ENCODE data around the gene CPLX1.
"Not testable (repeated sequence)": the region's sequence is repeated elsewhere in the genome, so short reads cannot be mapped to it uniquely, and the experiment has no call there.

Gene CPLX1

DNA sequence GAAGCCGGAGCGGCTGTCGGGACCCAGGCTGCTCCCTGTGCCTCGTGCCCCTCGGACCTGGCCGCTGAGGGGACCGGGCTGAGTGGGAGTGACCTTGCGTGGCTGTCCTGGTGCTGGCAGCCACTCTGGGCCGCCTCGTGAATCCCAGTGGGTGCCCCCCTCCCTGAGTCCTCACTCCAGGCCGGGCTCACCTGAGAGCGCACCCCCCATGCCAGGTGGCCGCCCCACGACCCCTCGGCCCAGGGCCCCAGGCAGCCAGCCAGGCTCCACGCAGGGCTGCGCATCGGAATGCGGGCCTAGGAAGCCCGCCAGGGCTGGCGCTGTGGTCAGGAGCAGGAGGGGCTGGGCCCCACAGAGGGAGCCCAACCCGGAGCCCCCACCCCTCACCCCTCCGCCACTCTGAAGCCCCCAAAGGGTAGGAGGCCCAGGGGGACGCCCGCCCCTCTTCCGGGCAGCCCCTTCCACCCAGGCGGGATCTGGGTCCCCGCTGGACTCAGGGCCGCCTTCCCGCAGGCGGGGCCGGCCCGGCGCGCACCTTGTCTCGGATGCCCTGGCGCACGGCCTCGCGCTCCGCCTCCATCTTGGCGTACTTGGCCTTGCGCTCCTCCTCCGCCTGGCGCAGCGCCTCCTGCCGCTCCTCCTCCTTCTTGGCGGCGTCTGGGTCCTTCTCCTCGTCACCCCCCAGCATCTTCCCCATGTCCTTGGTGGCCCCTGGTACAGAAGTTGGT lies 33.9 kb downstream of the CPLX1 start:
- no peak for DNase-seq (ENCODE audit: low read depth)

DNA sequence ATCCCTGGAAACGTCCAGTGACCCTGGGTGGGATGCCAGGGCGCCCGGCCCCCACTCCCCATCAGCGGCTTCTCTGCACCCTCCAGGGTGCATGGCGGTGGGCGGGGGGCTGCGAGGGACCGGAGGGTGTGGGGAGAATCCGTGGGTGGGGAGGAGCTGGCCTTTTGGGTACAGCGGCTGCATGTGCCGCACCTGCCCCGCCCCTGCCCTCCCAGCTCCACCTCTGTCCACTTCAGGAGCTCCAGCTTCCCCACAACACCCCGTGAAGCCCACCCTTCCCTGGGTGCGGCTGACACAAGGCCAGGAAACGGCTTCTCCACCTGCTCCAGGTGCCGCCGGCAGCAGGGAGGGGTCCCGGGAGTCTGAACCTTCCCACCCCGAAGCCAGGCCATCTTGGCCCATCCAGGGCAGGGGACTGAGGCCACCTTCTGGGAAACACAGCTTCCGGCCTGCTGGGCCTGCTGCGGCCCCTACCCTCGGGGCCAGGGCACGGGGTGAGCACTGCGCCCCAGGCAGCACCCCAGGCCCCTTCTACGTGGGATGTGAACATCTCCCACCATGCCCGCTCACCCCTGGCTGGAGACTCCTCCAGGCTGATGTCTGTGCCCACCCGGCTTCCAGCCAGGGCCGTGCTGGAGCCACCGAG lies 34.6 kb downstream of the CPLX1 start:
- no peak for DNase-seq (ENCODE audit: low read depth)

DNA sequence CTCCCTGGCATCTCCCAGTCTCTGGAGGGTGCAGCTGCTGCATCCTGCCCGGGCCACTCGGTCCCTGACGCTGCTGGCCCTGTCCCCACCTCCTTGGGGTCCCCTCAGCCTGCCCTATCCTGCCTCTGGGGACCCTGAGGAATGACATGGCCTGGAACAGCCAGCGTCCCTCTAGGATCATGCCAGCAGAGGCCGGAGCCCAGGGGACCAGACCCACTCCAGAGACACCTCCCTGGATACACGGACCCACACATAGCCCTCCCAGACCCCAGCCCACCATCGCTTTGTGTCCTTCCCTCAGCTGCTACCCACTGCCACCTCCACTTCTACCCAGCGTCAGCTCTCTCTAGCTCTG lies 35.5 kb downstream of the CPLX1 start:
- no peak for DNase-seq (ENCODE audit: low read depth)

DNA sequence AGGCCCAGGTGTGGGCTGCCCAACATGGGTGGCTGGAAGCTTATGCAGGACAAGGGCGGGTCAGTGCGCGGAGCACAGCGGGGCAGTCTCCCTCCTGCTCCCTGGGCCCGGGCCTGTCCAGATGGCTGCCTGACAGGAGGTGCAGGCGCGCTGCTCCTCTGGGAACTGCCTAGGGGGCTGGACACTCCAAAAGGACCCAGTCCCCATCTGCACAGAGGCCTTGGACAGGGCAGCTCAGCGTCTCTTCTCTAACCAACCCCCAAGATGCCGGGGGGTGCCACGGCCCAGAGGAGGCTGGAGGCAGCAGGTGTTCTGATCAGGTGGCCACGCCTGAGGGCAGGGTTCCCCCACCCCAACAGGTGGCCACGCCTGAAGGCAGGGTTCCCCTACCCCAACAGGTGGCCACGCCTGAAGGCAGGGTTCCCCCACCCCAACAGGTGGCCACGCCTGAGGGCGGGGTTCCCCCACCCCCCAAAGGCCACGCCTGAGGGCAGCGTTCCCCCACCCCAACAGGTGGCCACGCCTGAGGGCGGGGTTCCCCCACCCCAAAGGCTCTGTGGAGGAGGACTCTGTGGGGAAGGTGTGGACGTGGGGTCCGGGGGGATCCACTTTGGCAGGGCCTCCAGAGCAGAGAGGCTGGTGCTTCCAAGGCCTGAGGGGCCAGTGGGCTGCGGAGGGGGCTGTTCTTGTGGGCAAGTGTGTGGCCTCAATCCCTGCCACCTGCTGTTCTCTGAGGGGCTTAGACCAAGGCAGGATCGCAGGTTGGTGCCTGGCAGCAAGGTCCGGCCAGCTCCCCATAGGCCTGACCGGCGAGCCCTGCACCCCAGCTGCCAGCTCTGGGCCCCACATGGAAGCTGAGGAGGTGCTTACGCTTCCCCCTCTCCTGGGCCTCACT lies 36.1 kb downstream of the CPLX1 start:
- no peak for DNase-seq (ENCODE audit: low read depth)

DNA sequence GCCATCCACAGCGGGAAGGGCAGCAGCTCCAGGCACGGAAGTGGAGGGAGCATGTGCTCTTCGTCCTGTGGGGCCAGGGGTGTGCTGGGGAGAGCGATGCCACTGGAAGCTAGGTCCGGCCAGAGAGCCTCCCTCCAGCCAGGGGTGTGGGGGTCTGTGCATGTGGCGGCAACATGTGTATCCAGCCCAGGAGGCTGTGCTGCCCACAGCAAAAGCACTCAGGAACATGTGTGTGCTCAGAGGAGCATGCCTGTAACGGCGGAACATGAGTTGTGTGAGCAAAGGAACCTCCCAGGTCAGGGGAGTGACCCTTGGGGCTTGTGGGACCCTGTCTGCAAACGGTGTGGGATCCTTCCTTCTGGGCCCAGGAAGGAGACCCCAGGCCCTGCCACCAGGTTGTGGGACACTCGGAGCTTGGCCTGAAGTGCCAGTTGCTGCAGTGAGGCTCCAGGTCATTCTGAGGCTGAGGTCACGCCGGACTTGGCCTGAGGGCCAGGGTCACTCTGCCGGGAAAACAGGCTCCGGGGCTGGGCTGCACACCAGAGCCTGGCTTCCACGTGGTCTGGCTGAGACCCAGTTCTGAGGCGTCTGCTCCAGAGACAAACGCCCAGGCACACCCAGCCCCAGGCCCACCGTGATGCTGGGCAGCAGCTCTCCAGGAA lies 37.2 kb downstream of the CPLX1 start:
- no peak for DNase-seq (ENCODE audit: low read depth)

DNA sequence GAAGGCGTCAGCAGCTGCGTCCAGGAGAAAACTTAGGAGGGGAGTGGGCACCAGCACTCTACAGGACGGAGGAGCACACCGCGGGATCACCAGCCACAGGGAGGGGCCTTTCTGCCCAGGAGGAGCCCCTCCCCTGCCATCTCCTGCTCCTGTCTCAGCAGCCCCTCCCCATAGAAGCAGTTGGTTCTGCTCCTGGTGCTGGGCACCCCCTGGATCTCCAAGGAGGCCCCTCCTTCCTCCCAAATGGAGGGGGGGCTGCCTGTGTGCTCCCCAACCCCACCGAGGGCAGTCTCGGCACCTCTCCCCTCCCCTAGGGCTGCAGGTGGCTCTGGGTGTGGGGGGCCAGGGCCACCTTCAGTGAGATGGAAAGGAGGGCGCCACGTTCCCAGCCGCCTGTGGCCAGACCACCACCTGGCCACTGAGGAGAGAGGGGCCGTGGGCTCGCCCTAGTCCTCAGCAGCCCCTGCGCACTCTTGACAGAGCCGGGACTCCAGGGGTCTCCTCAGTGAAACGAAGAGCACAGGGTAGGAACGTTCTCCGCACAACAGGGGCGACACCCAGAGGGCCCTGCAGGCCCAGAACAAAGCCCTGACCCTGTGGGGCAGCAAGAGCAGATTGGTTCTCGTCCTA lies 37.8 kb downstream of the CPLX1 start:
- DNase-seq (ENCODE audit: low read depth) = no peak

DNA sequence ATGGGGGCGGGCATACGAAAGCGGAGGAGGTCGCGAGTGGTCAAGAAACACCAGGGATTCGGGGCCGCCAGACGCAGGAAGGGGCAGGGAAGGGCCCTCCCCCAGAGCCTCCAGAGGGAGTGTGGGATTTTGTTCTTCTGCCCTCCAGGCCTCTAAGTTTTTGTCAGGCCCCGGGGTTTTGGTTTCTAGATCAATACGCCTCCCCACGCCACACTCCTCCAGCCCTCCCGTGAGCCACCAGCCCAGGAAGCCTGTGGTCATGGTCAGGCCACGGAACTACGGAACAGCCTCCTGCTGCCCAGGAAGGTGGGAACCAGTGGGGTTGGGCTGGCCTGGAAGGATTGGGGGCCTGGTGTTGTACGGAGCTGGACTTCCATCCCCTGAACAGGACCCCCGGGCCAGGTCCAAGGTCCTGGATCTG lies 38.4 kb downstream of the CPLX1 start:
- DNase-seq (ENCODE audit: low read depth) = no peak

DNA sequence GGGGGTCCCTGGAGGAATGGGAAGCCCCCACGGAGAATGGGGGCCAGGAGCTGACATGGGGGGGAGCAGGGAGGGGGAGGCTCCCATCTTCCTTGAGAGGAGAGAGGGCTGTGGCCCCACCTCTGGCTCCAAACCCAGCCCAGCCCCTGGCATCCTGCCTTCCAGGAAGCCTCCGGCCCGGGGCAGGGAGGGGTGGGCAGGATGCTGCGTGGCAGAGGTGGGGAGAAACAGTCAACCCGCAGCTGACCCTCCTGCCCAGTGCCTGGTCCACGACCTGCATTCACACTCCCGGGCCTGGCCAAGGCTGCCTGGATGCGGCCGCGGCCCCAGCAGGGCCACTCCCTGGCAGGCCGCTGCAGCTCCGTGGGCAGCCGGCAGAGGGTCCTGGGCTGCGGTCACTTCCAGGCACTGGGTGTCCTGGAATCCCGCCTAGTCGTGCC lies 39.0 kb downstream of the CPLX1 start:
- no peak for DNase-seq (ENCODE audit: low read depth)

DNA sequence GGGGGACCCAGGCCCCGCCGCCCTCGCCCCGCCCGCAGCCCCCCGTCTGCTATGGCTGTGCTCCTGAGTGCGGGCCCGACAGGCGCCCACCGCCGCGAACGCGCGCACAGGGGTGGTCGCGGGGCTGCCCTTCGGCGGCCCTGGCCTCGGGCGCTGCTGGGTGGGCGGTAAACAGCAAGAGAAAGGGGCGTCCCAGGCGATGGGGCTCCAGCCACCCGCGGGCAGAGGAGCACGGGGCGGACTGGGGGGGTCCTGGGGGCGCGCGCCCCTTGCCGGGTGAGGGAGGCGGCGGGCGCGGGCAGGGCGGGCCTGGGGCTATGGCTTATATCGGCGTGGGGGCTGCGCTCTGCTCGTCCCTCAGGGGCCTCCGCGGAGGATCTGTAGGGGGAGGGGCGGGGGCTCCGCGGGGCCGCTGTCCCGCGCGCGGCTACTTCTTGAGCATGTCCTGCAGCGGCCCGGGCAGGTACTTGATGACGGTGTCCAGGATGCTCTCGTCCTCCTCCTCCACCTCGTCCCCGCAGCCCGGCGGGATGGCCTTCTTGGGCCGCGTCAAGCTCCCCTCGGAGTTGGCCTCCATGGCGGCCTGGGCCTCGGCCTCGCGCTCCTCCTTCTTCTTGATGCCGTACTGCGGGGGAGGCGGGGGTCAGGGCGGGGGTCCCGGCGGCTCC lies 39.7 kb downstream of the CPLX1 start:
- no peak for DNase-seq (ENCODE audit: low read depth)

DNA sequence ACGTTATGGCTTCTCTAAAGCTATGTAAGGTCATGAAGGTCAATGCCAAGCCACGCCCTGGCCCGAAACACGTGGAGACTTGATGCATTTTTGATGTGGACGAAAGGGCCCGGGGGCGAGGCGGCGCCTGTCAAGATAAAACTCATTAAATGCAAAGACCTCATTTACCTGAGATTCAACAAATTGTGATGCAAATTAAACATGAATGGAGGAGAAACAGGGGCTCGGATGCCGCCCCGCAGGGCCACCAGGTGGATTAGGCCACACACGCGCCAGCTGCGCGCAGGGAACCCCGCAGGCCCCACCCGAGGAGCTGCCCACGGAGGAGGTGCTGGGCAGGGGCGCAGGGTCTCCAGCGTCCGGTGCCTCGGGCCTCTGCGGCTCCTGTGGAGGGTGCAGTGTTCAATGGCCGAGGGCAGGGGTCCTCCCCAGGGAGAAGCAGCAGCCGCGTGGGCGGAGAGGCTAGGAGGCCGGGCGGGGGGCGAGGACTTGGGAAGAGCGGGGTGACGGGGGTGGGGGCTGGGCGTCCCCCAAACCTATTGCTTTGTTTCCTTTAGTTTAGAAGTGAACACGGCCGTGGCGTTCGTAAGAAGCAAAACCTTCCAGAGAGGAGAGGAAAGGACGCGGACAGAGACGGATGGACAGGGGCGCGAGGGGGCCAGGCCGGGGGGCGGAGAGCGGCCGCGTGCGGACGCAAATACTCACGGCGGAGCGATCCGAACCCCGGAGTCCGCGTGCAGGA lies 40.4 kb downstream of the CPLX1 start:
- DNase-seq (ENCODE audit: low read depth) = no peak

DNA sequence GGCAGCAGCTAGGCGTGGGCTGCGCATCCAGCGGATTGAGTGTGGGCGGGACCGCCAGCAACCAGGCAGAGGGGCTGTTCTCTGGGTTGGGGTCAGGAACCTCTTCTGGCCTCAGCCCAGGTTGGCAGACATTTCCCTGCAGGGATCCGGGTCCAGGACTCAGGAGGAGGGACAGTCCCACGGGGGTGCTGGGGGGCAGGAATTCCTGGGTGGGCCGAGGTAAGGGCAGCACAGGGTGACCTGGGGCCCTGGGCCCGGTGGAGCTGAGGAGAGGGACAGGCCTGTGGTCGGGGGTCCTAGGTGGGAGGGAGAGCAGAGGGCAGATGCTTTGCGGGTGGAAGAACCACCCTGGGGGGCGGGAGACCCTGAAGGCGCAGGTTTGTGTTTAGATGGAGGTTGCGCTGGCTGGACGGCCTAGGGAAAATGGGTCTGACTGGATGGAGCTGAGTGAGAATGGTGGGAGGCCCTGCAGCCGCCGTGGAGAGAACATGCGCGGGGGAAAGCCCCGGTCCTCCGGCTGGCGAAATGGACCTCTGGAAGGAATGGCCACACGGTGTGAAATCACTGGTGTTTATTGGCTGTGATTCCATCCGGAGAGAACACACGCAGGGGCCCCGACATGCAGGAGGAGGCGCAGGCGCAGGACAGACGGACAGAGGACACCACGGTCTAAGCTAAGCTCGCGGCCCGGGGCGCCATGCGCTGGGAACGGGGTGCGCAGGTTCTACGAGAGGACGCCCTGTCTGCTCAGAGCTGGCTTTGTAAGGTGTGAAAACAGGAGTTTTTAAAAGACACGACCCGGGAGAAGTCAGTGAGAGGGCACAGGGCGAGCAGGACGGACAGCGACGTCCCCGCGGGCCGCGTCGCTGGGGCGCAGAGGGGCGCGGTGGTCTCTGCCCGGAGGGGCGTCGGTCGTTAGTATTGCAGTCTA lies 41.3 kb downstream of the CPLX1 start:
- no peak for DNase-seq (ENCODE audit: low read depth)

DNA sequence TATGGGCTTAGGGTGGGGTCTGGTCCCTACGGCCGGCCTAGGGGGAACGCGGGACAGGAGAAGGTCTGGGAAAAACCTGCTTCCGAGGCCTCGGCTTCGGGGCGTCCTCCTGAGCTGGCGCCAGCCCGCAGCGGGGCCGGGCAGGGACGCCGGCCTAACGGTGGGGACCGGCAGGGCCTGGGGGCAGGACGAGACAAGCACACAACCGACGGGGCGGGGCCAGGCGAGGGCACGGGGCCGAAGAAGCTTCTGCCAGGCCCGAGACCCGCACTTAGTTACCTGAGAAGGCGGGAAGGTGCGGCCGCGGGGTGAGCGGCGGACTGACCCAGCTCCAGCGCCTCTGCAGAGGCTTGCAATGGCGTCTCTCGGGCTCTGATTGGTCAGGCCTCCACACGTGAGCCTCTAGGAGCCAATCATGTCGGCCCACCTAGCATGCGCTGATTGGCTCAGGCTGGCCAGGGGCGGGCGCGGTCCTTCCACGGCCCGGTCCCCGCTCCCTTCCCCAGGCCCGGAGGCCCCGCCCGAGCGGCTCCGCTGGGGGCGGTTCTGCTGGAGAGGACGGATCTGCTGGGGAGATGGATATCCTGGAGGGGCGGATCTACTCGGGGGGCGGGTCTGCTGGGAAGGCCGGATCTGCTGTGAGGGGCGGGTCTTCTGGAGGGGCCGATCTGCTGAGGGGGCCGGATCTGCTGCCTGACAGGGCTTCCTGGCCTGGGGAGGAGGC lies 44.3 kb downstream of the CPLX1 start:
- DNase-seq (ENCODE audit: low read depth) = peak; percentile 99

DNA sequence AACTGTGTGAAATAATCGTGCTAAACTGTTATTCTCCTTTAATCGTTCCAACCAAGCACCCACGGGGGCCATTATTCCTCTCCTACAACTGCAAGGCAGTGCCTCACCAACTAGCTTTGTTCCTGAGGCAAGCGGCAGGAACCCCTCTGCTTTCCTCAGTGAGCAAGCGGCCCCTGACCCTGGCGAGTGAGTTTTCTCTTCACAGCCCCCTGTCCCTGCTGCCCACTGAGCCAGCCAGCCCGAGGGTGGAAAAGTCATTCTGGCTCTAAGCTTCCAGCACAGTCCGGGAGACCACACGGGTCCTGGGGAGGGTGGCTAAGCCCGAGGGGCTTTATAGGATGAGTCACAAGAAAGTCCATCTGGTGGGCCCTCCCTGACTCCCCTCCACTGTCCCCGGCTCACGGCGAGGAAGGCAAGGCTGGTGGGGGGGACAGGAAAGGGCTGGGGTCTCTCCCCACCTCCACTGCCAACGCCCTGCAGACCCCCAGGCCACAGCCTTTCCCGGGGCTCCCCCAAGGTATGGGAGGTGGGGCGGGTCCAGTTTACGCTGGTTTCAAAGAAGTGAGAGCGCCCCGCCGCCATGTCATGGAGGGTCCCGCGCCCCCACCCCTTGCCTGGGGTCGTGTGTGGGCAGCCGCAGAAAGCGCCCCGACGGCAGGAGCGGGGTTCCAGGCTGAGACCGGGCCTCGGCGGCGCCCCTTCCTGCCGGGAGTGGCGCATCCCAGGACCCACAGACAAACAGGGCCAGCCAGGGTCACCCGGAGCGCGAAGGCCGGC lies 45.0 kb downstream of the CPLX1 start:
- DNase-seq (ENCODE audit: low read depth) = no peak

DNA sequence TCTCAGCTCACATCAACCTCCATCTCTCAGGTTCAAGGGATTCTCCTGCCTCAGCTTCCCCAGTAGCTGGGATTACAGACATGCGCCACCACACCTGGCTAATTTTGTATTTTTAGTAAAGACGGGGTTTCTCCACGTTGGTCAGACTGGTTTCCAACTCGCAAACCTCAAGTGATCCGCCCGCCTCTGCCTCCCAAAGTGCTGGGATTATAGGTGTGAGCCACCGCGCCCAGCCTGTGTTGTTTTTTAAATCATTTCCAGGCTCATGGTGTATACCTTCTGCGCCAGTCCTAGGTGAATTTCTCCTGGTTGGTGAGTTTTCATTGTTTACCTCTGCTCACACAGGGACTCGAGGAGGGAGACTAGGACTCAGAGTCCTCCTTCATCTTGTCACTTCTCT lies 45.7 kb downstream of the CPLX1 start:
- not testable (repeated sequence) for DNase-seq (ENCODE audit: low read depth)

DNA sequence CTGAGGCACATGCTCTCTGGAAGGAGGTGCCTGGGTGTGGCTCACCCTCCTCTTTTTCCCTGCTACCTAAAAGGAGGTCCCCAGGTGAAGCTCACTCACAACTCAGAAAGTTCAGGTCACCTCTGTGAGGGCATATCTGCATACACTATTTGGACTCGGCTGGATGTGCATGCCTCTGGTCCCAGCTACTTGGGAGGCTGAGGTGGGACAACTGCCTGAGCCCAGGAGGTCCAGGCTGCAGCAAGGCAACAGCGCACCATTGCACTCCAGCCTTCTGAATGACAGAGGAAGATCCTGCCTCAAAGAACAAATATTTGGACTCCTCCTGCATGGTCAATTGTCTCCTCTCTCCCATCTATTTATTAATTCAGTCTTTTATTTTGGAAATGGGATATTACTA lies 46.4 kb downstream of the CPLX1 start:
- DNase-seq (ENCODE audit: low read depth) = no peak

DNA sequence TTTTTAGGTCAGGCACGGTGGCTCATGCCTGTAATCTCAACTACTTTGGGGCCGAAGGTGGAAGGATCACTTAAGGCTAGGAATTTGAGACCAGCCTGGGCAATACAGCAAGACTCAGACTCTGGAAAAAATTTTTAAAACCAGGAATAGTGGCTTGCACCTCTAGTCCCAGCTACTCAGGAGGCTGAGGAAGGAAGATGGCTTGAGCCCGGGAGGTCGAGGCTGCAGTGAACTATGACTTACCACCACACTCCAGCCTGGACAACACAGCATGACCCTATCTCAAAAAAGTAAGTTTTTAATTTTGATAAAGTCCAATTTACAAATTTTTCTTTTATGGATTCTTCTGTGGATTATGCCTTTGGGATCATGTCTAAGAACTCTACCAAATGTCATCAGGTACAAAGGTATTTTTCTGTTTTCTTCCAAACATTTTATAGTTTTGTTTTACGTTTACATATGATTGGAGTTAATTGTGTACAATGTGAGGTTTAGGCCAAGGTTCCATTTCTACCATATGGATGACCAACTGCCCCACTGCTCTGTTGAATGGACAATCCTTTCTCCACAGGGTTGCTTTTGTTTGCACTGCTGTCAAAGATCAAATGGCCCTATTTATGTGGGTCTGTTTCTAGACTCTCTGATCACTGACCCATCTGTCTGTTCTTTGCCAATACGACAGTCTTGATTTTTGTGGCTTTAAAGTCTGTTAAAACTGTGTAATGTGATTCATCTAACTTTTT lies 48.2 kb downstream of the CPLX1 start:
- DNase-seq (ENCODE audit: low read depth) = no peak

DNA sequence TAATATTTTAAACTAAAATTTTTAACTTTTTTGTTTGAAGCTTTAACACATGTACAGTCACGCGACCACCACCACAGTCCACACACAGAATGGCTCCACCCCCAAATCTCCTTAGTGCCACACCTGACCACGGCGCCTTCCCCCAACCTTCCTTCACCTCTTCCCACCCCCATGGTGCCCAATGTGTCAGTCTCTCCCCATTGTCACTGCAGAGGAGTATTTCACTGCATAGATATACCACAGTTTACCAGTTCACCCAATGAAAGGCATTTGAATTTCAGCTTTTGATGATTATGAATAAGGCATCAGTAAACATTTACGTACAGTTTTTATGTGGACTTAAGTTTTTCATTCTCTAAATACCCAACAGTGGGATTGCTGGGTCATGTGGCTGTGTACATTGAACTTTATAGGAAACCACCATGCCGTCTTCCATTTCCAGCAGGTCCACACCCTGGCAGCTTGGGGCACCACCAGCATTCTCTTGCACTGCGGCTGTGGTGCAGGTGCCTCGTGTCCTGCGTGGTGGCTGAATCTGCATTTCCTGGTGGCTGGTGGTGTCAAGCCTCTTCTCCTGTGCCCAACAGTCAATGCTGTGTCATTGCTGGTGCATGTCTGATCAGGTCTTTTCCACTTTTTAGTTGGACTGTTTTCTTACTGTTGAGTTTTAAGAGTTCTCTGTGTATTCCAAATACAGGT lies 49.0 kb downstream of the CPLX1 start:
- no peak for DNase-seq (ENCODE audit: low read depth)
